CD4-positive, alpha-beta T cell treated with Interleukin-15 for 1 hour (primary cell): ENCODE data around the gene ZXDA.
"Not testable (repeated sequence)": the region's sequence is repeated elsewhere in the genome, so short reads cannot be mapped to it uniquely, and the experiment has no call there.

Experiments
- DNase-seq: peaks from one replicate; pipeline ENCODE4 v3.0.0-alpha.2; 2020

Gene ZXDA, protein sequence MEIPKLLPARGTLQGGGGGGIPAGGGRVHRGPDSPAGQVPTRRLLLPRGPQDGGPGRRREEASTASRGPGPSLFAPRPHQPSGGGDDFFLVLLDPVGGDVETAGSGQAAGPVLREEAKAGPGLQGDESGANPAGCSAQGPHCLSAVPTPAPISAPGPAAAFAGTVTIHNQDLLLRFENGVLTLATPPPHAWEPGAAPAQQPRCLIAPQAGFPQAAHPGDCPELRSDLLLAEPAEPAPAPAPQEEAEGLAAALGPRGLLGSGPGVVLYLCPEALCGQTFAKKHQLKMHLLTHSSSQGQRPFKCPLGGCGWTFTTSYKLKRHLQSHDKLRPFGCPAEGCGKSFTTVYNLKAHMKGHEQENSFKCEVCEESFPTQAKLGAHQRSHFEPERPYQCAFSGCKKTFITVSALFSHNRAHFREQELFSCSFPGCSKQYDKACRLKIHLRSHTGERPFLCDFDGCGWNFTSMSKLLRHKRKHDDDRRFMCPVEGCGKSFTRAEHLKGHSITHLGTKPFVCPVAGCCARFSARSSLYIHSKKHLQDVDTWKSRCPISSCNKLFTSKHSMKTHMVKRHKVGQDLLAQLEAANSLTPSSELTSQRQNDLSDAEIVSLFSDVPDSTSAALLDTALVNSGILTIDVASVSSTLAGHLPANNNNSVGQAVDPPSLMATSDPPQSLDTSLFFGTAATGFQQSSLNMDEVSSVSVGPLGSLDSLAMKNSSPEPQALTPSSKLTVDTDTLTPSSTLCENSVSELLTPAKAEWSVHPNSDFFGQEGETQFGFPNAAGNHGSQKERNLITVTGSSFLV

DNA sequence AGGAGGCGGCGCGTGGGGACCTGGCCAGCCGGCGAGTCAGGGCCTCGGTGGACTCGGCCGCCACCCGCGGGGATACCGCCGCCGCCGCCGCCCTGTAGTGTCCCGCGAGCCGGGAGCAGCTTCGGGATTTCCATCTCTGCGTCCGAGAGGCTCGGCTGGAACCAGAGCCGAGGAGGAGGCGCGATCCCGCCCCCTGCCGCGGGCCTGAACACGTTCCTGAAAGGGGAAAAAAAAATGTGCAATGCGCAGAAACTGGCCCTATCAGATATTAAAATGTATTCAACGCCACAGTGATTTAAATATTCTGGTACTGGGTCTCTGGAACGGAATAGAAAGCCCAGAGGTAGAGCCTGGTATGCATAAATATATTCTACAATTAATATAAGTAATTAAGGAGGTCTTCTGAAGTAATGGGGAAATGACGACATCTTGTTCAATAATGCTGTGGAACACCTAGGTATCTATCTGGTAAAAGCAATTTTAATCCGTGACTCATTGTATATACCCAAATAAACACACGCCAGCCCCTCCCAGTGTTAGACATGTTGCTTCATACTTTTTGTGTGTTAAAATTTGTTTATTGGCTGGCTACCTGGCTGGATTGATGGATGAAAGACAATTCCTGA, at the start of gene ZXDA:
Gene ZXDA (minus strand): TSS at position 172 of the 626 bp plus-strand sequence. CDS start 38 bp downstream, at position 134.
- not testable (repeated sequence) for DNase-seq

DNA sequence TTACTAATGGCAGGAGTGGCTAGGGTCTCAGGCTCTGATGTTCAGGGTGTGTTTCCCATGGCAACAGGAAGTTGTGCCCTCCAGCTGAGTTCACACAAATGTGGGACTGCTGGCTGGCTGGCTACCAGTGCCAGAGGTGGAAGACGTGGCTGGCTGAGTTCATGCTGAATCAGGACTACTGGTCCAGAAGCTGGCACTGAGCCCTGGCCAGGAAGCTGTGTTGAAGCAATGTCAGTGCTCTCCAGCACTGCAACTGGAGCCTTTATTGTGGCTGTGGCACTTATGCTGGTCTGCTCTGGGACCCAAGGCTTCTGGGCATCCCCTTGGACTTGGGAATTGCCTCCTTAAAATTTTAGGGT, 42.0 kb upstream of the ZXDA start:
- DNase-seq = no peak

DNA sequence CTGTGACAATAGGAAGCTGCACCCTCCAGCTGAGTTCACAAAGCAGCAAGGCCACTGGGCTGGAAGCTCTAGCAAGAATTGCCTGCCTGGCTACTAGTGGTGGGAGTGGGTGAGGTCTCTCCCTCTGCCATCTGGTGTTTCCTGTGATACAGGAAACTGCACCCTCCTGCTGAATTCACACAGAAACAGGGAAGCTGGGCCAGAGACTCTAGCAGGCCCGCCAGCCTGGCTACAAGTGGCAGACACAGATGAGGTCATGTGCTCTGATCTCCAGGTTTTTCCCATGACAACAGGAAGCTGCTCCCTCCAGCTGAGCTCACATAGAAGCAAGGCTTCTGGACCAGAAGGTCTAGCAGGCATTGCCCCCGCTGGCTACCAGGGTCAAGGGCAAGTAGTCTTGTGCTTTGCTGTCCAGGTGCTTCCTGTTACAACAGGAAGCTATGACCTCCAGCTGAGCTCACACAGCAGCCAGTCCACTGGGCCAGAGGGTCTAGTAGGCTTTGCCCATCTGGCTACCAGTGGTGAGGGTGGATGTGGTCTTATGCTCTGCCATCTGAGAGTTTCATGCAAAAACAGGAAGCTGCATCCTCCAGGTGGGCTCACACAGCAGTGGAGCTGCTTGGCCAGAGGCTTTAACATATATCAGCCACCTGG, 41.5 kb upstream of the ZXDA start:
- DNase-seq = peak; percentile 52

DNA sequence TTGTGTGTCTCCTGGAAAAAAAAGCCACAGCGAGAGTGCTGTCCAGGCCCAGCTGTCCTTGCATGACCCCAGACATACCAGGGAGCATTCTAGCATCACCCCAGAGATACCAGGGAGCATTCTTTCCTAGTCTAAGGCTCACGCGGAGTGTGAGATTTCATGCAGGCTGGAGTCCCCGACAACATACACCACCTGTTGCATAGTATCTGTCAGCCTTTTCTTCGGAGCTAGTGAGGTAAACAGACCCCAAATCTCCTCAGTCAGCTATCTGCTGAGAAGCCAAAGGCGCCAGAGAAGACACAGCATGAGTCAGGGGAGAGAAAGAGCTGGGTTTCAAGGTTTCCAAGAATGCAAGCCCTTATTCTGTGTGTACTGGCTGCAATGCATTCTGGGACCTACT, 23.1 kb upstream of the ZXDA start:
- DNase-seq = no peak

DNA sequence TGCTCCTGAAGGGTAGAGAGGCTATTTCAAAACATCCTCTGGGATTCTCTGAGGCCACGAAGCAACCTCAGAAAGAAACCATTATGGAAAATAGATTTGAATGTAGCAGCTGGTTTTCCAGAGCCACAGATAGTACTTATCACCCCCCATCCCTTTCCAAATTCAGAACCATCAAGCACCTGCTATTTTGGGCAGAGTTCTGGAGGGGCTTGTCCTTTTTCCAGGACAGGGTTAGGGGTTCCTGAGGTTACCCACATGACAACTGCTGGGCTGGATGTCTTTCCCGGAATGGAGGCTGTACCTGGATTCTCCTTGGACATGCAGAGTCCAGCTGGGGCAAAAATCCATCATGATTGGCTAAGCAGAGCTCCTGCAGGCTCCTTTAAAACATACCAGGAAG, 22.0 kb upstream of the ZXDA start:
- DNase-seq = no peak

DNA sequence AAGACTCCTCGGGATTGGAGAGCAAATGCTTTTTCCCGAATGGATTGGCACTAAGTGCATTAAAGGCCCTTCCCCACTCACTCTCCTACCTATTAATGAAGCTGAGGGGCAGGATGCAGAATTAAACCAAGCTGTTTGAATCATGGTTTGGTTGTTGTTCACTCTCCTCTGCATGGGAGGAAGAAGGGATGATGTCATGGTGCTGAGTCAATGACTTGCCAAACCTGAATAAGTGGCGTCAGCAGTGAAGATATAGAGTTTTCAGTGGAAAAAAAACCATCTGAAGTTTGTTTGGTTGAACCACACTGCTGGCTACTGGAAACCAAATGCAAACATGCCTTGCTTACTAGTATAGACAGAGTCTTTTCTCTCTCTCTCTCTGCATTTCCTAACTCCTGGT, 19.8 kb upstream of the ZXDA start:
- no peak for DNase-seq

DNA sequence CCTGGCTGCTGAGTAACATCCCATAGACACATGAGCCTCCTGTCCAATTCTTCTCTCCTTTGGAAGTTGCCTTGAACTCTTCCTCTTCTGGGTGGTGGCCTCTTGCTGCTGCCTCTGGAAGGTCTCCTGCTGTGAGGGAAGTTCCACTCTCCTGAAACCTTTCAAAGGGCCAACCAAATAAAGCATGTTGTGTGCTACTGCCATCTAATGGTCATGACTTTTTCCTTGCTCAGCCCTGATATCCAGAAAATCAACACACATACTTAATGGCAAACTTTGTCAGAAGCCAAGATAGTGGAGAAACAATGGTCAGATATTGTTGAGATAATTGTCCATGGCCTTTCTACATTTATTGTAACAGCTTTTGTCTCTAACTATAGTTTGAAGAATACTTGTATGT, 19.1 kb upstream of the ZXDA start:
- no peak for DNase-seq

DNA sequence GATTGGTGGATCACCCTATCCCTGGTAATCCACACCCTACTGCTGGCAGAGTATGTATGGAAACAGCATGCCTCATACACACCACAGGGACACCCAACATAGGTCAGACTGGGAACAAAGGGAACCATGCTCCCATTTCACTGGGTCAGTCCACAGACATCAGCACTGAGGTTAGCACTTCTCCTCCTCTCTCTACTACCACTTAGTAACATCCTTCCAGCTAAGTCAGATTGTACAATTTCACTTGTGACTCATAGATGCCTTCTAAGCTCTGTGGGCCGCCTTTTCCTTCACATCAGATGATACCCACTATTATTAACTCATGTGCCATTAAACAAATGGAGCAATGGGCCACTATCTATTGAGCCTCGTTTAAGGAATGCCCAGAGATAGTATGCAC, 15.5 kb upstream of the ZXDA start:
- no peak for DNase-seq

DNA sequence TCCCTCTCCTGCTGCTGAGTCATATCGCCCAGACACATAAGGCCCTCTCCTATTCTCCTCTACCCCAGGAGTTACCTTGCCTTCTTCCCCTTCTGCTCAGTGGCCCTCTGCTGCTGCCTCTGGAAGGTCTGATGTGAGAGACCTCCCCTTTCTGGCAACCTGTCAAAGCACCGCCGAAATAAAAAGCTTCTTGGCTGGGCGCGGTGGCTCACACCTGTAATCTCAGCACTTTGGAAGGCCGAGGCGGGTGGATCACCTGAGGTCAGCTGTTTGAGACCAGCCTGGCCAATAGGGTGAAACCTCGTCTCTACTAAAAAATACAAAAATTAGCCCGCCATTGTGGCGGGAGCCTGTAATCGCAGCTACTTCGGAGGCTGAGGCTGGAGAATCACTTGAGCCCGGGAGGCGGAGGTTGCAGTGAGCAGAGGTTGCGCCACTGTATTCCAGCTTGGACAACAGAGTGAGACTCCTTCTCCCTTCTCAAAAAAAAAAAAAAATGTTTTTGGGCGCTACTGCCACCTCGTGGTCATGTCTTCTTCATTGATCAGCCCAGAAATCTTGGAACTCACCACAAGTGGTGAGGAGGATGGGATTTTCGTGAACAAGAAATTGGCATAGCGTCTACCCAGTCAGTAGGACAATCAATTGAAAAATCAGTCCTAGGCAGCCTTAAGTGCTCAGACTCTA, 8.6 kb upstream of the ZXDA start:
- no peak for DNase-seq

DNA sequence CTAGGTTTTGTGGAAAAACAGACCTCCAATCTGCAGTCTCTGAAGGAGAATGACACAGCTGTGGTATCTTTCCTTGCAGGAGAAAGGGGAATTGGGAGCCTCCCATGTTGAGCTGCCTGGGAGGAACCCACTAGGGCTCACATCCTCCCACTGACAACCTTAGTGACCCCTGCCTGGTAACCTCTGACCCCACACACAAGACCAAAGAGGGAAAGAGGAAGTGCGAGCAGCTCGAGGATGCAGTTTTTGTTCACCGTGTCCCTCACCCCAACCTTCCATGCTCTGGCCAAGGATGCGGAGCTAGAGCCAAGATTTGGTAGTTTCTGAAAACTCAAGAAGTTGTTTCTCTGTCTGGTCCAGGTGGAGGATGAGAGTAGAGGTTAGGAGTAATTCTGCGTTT, 5.4 kb upstream of the ZXDA start:
- DNase-seq = no peak

DNA sequence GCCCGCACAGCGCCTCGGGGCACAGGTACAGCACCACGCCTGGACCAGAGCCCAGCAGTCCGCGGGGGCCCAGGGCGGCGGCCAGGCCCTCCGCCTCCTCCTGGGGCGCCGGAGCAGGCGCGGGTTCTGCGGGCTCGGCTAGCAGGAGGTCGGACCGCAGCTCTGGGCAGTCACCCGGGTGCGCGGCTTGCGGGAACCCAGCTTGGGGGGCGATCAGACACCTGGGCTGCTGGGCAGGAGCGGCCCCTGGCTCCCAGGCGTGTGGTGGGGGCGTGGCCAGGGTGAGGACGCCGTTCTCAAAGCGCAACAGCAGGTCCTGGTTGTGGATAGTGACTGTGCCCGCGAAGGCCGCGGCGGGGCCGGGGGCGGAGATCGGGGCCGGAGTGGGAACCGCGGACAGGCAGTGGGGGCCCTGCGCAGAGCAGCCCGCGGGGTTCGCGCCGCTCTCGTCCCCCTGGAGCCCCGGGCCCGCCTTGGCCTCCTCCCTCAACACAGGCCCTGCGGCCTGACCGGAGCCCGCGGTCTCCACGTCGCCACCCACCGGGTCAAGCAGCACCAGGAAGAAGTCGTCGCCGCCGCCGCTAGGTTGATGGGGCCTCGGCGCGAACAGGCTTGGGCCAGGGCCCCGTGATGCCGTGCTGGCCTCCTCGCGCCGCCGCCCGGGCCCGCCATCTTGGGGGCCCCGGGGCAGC, 517 bp downstream of the ZXDA start:
- DNase-seq = peak; percentile 28

DNA sequence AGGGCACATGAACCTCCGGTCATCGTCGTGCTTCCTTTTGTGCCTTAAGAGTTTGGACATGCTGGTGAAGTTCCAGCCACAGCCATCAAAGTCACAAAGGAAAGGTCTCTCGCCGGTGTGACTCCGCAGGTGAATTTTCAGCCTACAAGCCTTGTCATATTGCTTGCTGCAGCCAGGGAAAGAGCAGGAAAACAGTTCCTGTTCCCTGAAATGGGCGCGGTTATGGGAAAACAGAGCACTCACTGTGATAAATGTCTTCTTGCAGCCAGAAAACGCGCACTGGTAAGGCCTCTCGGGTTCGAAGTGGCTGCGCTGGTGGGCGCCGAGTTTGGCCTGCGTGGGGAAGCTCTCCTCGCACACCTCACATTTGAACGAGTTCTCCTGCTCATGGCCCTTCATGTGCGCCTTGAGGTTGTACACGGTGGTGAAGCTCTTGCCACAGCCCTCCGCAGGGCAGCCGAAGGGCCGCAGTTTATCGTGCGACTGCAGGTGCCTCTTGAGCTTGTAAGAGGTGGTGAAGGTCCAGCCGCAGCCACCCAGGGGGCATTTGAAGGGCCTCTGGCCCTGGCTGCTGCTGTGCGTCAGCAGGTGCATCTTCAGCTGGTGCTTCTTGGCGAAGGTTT, 1.2 kb downstream of the ZXDA start:
- not testable (repeated sequence) for DNase-seq

DNA sequence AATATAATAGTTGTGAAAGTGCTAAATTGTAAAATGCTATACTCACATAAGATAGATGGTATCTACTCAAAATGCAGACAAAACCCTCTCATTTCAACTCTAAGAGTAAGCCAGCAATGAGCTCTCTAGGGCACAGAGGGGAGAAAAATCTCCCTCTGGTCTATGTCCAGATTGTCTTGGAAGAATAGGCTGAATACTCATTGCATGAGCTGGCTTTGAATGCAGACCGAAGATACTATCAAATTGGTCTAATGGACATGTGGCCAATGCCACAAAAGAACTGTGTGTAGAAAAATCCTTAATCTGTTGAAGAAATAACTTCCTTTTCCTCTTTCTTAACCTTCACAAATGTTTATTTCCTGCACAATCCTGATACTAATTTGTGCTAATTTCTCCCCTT, 3.5 kb downstream of the ZXDA start:
- DNase-seq = no peak

DNA sequence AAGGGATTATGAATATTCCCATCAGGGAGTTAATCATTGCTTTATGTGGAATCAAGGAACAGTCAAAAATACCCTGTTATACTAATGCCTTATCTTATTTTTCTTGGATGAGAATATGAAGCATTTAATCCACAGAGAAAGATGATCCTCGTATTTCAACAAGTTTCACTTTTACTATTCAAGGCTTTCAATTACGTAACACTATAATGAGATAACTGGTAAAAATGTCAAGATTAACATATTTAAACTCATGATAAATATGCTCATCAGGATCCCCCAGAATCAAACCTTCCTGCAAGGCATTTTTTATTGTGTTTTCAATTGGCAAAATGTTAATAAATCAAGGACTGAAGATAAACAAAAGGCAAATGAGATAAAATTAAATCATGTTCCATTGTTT, 5.1 kb downstream of the ZXDA start:
- no peak for DNase-seq

DNA sequence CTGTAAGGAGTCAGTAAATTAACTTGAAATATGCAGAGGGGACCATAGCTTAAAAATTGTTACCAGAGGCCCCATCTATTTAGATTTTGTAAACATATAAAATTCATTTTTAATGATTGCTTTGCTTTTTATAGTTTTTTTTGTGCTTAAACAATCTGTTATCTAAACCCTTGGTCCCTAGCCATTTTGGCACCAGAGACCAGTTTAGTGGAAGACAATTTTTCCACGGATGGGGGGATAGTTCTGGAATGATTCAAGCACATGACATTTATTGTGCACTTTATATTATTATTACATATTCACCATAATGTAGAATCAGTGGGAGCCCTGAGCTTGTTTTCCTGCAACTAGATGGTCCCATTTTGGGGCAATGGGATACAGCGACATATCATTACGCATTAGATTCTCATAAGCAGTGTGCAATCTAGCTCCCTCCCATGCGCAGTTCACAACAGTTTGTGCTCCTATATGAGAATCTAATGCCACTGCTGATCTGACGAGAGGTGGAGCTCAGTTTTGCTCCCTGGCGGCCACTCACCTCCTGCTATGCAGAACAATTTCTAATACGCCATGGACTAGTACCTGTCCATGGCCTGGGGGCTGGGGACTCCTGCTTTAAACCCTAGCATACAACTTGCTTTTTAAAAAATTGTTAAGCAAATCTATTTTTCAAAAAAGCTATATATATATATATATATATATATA, 5.9 kb downstream of the ZXDA start:
- no peak for DNase-seq

DNA sequence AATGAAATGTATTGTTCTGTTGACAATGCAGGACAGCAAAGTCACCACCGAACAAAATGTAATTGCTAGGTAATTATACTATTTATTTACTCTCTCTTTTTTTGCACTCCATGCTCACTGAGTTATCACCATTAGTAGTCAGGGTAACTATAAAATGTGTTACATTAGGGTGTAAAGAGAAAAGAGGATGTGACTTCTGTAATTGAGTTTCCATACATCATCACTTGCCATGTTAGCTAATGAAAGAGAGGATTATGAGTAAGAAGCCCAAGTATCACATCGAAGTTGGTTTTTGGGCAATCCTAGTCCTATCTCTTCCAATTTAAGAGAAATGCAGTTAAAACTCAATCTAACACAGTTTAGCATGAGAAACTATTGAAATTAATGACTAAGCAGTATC, 7.6 kb downstream of the ZXDA start:
- no peak for DNase-seq

DNA sequence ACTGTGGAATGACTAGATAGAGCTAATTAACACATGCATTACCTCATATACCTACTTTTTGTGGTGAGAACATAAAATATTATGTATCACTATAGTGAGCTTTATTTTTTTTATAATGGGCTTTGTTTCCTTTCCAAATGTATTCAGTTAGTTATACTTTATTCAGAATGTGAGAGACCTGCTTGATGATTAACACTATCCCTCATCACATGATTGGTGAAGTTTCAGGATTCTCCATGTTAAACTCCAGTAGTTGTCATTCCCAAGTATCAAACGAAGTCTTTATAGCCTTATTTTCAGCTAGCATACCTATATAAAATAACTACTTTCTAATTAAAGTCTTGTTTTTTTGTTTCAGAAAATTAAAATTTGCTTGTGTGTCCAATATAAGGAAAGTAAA, 8.8 kb downstream of the ZXDA start:
- no peak for DNase-seq

DNA sequence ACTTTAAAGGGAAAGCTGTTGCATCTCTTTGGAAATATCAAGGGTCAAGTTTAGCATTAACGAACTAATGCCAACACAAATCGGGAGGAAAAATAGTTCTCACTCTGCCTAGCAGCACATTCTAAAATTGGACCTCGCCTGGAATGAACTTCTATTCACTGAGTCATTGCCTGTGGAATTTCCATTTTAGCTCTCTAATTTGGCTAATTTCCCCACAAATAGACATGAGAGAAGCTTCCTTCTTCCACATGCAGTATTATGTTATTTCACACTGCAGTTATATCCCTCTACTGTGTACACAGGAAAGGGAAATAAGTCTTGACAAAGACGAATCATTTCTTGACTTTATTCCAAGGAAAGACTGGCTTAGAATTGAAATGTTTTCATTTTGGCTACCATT, 9.3 kb downstream of the ZXDA start:
- no peak for DNase-seq

DNA sequence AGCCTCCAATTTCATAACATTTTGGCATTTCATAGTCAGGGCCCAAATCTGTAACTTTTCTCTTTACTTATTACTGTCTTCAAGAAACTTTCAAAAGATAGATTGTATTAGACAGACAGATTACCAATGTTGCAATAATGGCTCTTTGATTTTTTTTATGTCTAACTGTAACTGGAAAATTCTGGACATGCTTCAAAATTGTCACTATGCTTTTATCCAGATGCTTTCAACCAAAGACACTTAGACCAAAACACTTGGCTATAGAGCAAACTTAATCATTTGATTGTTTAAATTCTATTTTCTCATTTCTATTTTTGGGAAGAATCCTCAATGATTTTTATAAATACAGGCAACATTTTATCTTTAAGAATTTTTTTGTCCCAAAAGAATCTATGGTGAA, 10.4 kb downstream of the ZXDA start:
- DNase-seq = no peak

DNA sequence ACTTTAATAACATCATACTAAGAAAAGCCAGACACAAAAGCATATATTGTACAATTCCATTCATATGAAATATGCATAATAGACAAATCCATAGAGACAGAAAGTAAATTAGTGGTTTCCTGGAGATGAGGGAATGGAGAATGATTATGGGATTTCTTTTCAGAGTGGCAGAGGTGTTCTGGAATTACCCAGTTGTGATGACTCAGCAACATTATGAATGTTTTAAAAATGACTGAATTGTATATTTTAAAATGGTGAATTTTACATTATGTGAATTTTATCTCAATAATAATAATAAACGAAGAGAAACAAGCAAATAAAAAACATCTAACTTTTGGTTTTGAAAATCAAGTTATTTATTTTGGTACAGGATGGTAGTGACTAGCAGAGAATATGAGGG, 11.2 kb downstream of the ZXDA start:
- DNase-seq = no peak

DNA sequence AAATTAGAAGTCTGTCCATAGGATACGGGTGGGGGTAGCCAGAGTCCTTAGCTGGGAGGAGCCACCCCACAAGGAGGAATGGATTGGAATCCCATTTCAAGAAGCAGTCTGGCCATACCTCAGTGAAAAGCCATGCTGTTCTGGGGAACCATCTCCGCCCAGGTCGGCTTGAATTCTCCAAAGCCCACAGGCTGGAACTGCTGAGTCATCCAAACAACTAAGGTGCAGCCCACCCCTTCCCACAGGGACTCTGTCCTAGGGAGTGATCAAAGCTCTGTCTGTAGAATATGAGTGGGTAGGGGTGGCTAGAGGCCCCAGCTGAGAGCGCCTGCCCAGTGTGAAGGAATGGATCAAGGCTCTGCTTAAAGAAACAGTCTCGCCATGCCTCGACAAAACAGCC, 38.8 kb downstream of the ZXDA start:
- DNase-seq = no peak
